Endodermal cell (in vitro differentiated cells): ENCODE data around the gene DUS3L. TPM values are rescaled to one million over a fixed set of nuclear protein-coding genes. Genes with fewer than 3 reads are reported as not detected.

Experiments used
- DNase-seq: peaks from one replicate; pipeline ENCODE4 v3.0.0-alpha.2; 2017
- H3K27ac ChIP-seq: 2 replicates; pipeline ENCODE4 v1.5.1; 2013; ENCODE audit warnings: mild to moderate bottlenecking, low read depth, low read length, moderate library complexity
- H3K27me3 ChIP-seq: 2 replicates; pipeline ENCODE4 v1.6.1; 2013; ENCODE audit warnings: mild to moderate bottlenecking, low read length, moderate library complexity; ENCODE audit not compliant: insufficient read depth, control insufficient read depth, poor library complexity, severe bottlenecking
- H3K36me3 ChIP-seq: 2 replicates; pipeline ENCODE4 v1.7.0; 2013; ENCODE audit warnings: mild to moderate bottlenecking, low read length, moderate library complexity; ENCODE audit not compliant: control insufficient read depth, insufficient read depth
- H3K4me1 ChIP-seq: one replicate; pipeline ENCODE4 v1.7.0; 2013; ENCODE audit warnings: low read length; ENCODE audit not compliant: control insufficient read depth, insufficient read depth
- H3K4me3 ChIP-seq: 2 replicates; pipeline ENCODE4 v1.5.1; 2013; ENCODE audit warnings: mild to moderate bottlenecking, low read length, moderate library complexity
- H3K9ac ChIP-seq: 2 replicates; pipeline ENCODE4 v1.6.1; 2013; ENCODE audit warnings: mild to moderate bottlenecking, low read length, moderate library complexity; ENCODE audit not compliant: poor library complexity, severe bottlenecking; ENCODE audit errors: extremely low read depth
- H3K9me3 ChIP-seq: 2 replicates; pipeline ENCODE4 v1.6.1; 2013; ENCODE audit warnings: mild to moderate bottlenecking, low read length, moderate library complexity; ENCODE audit not compliant: control insufficient read depth
- H3K27ac Mint-ChIP-seq: 2 replicates; pipeline ENCODE4 v1.8.0; 2020; ENCODE audit warnings: mixed read lengths
- H3K27me3 Mint-ChIP-seq: 2 replicates; pipeline ENCODE4 v1.8.0; 2021; ENCODE audit warnings: mild to moderate bottlenecking, mixed read lengths; ENCODE audit not compliant: insufficient read depth
- H3K36me3 Mint-ChIP-seq: 2 replicates; pipeline ENCODE4 v1.8.0; 2020; ENCODE audit warnings: low read depth, mixed read lengths
- H3K4me1 Mint-ChIP-seq: 2 replicates; pipeline ENCODE4 v1.8.0; 2020; ENCODE audit warnings: mixed read lengths
- H3K4me3 Mint-ChIP-seq: 2 replicates; pipeline ENCODE4 v1.8.0; 2020; ENCODE audit warnings: mild to moderate bottlenecking, moderate library complexity, mixed read lengths
- H3K9me3 Mint-ChIP-seq: 2 replicates; pipeline ENCODE4 v1.8.0; 2020; ENCODE audit warnings: mild to moderate bottlenecking, mixed read lengths
- CTCF ChIP-seq: fragments of 200-600 bp; sonication (generic); conservative IDR thresholded peaks from 2 replicates; pipeline ENCODE4 v1.5.0; 2021; ENCODE audit warnings: antibody characterized with exemption, mild to moderate bottlenecking
- WGBS, 2 experiments: methylation state at CpG; one replicate each; pipeline versions ENCODE4 v1.1.5 to v1.1.7; 2013; ENCODE audit warnings: missing lambda C conversion rate in 2 of 2, mixed read lengths in 1 of 2; ENCODE audit not compliant: insufficient coverage in 1 of 2, insufficient read length in 1 of 2; 5-methylcytosine and 5-hydroxymethylcytosine counted together
- total RNA-seq, 2 donors: library from RNA; stranded (reverse); fragmentation: NEBNext Ultra II Directional in 1 of 2; extraction: Animal tissue kit (Norgen Biotek cat#: 25700) in 1 of 2; gene quantifications; 2 replicates in 1 of 2; 3 replicates in 1 of 2; pipeline ENCODE4 v1.2.1, GENCODE V29; 2021

The DUS3L gene
- total RNA-seq, 2 donors from 2014 or later: 19.6 to 36.8 TPM

GRCh38 chr19:5788422-5788821 is 2.5 kb downstream of the DUS3L start:
- Histone ChIP-seq H3K36me3 (peaks cover 29% of the 10 kb centered on the region), H3K4me1 (peaks cover 4% of the 10 kb centered on the region), H3K9me3 (no peaks in the 10 kb centered on the region), H3K27me3 (no peaks in the 10 kb centered on the region), H3K9ac (no peak overlapping the region), H3K4me3 (no peak overlapping the region), H3K27ac (no peak overlapping the region)
- 95% methylated on average over 5 of the region's 5 CpGs; no CpG with 5 or more reads in 1 of the 2 experiments for WGBS, 2 experiments
- H3K4me1 Mint-ChIP-seq: peaks cover 3% of the 10 kb centered on the region
- peaks cover 2% of the 10 kb centered on the region for H3K27me3 Mint-ChIP-seq
- H3K36me3 Mint-ChIP-seq: peaks cover 35% of the 10 kb centered on the region
- peaks cover 3% of the 10 kb centered on the region for H3K9me3 Mint-ChIP-seq
- DNase-seq: no peak
- TF ChIP-seq CTCF: no peak
- no peak overlapping the region for H3K27ac Mint-ChIP-seq
- H3K4me3 Mint-ChIP-seq: no peak overlapping the region

- Histone ChIP-seq H3K9ac (no peak overlapping the region), H3K4me3 (no peak overlapping the region), H3K27me3 (no peaks in the 10 kb centered on the region), H3K27ac (no peak overlapping the region), H3K36me3 (peaks cover 29% of the 10 kb centered on the region), H3K4me1 (peaks cover 4% of the 10 kb centered on the region), H3K9me3 (no peaks in the 10 kb centered on the region)
- Mint-ChIP-seq H3K27ac (no peak overlapping the region), H3K9me3 (peaks cover 3% of the 10 kb centered on the region), H3K4me3 (no peak overlapping the region), H3K4me1 (peaks cover 3% of the 10 kb centered on the region), H3K27me3 (no peaks in the 10 kb centered on the region), H3K36me3 (peaks cover 35% of the 10 kb centered on the region)
- WGBS, 2 experiments: 95% methylated on average over 29 to 39 of the region's 39 CpGs
- DNase-seq: no peak
- TF ChIP-seq CTCF: no peak
These were observed 3.4 kb downstream of the DUS3L start for GRCh38 chr19:5787409-5788182.

GRCh38 chr19:5786593-5787408 is 4.2 kb downstream of the DUS3L start:
- peaks cover 3% of the 10 kb centered on the region for H3K9me3 Mint-ChIP-seq
- no peak overlapping the region for H3K27ac ChIP-seq
- no peak overlapping the region for H3K27ac Mint-ChIP-seq
- peaks cover 3% of the 10 kb centered on the region for H3K4me1 Mint-ChIP-seq
- DNase-seq: no peak
- no peaks in the 10 kb centered on the region for H3K27me3 Mint-ChIP-seq
- no peak overlapping the region for H3K9ac ChIP-seq
- H3K36me3 ChIP-seq: peaks cover 29% of the 10 kb centered on the region
- no peaks in the 10 kb centered on the region for H3K9me3 ChIP-seq
- TF ChIP-seq CTCF: no peak
- H3K36me3 Mint-ChIP-seq: peaks cover 35% of the 10 kb centered on the region
- no peak overlapping the region for H3K4me3 ChIP-seq
- H3K4me3 Mint-ChIP-seq: no peak overlapping the region
- H3K4me1 ChIP-seq: peaks cover 4% of the 10 kb centered on the region
- WGBS, 2 experiments: 95% methylated on average over 28 to 44 of the region's 44 CpGs
- H3K27me3 ChIP-seq: no peaks in the 10 kb centered on the region
